ENCODE data around the gene DAPK3. TPM values are rescaled to one million over a fixed set of nuclear protein-coding genes. Genes with fewer than 3 reads are reported as not detected.
"Not testable (repeated sequence)": the region's sequence is repeated elsewhere in the genome, so short reads cannot be mapped to it uniquely, and the experiment has no call there.

DAPK3 gene
- polyA plus RNA-seq, 3 donors = 13.7 to 32.1 (median 21.8) TPM

DNA sequence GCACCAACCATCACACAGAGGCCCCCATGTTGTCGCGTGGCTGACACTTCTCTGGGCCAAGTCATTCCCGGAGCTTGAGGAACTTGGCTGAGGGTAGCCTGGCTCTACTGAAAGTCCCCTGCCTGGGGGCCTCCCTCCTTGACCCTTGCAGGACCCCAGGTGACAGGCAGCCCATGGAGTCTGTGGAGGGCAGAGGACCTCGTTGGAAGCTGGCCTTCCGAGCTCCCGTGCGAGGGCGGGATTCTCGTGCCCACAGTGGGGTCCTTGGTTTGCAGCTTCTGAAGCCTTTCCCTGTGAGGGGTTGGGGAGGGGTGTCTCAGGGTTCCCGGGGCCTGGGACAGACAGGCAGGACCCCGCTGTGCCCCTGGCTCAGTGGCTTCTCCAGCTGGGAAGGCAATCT lies 21.6 kb downstream of the DAPK3 start:
- Histone ChIP-seq H2AFZ (ENCODE audit: insufficient read depth, low read depth, low read length, poor library complexity, severe bottlenecking) (no peak overlapping the region), H3K4me1 (ENCODE audit: control insufficient read depth in 1 of 2, insufficient read depth in 2 of 2, low read length in 2 of 2) (peaks cover 6 to 23% of the 10 kb centered on the region in 2 donors), H3K4me2 (replicated peaks; ENCODE audit: extremely low read depth, low read length, poor library complexity, severe bottlenecking) (no peak overlapping the region), H3K36me3 (replicated peaks in 1 of 2; ENCODE audit: control insufficient read depth in 1 of 2, insufficient read depth in 2 of 2, low read length in 2 of 2) (no peaks in the 10 kb centered on the region), H3K27me3 (ENCODE audit: control insufficient read depth in 2 of 2, insufficient read depth in 2 of 2, low read length in 2 of 2) (no peaks in the 10 kb centered on the region), H3K79me2 (ENCODE audit: insufficient read depth, low read length) (no peaks in the 10 kb centered on the region), H3K9me3 (replicated peaks in 1 of 2; ENCODE audit: control insufficient read depth in 1 of 2, insufficient read depth in 1 of 2, low read length in 2 of 2) (no peaks in the 10 kb centered on the region), H3K4me3 (replicated peaks in 1 of 3; ENCODE audit: low read depth in 2 of 3, low read length in 3 of 3) (no peak overlapping the region), H3K9ac (ENCODE audit: insufficient read depth, low read length, poor library complexity, severe bottlenecking) (no peak overlapping the region), H4K20me1 (ENCODE audit: insufficient read depth, low read length) (no peaks in the 10 kb centered on the region), H3K27ac (ENCODE audit: low read depth in 1 of 2, low read length in 2 of 2) (no peak overlapping the region)
- Mint-ChIP-seq H3K27me3 (ENCODE audit: low read depth in 3 of 3) (peaks cover 4 to 13% (median 11%) of the 10 kb centered on the region in 3 donors), H3K4me3 (no peak overlapping the region), H3K4me1 (peaks cover 28% of the 10 kb centered on the region), H3K27ac (no peak overlapping the region), H3K9me3 (peaks cover 0 to 2% (median 0%) of the 10 kb centered on the region in 7 donors), H3K36me3 (no peaks in the 10 kb centered on the region)
- intact Hi-C loops (cut with micrococcal nuclease) = no loop called here
- no peak for DNase-seq
- WGBS (ENCODE audit: insufficient coverage) = 87% methylated on average over 11 of the region's 11 CpGs
- TF ChIP-seq CTCF (IDR thresholded peaks at IDR 0.05) = no peak

DNA sequence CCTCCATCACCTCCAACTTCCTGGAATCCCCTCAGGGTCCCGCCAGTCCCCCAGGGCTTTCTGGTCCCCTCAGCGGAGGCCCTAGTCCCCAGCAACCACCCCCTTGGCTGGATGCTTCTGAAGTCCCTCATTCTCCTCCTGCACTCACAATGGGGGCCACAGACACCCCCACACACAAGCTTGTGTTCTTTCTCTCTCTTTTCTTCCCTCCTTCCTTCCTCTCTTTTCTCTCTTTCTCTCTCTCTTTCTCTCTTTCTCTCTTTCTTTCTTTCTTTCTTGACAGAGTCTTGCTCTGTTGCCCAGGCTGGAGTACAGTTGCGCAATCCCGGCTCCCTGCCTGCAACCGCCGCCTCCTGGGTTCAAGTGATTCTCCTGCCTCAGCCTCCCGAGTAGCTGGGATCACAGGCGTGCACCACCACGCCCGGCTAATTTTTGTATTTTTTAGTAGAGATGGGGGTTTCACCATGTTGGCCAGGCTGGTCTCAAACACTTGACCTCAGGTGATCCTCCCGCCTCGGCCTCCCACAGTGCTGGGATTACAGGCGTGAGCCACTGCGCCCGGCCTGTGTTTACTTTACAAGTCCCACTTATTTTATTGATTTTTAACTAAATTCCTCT lies 23.5 kb downstream of the DAPK3 start:
- peaks cover 11 to 29% of the 10 kb centered on the region in 2 donors for H3K4me1 ChIP-seq (ENCODE audit: control insufficient read depth in 1 of 2, insufficient read depth in 2 of 2, low read length in 2 of 2)
- H3K36me3 Mint-ChIP-seq; H3K27ac Mint-ChIP-seq; intact Hi-C loops (cut with micrococcal nuclease); H3K27me3 ChIP-seq (ENCODE audit: control insufficient read depth in 2 of 2, insufficient read depth in 2 of 2, low read length in 2 of 2); H3K36me3 ChIP-seq (replicated peaks in 1 of 2; ENCODE audit: control insufficient read depth in 1 of 2, insufficient read depth in 2 of 2, low read length in 2 of 2); H3K9ac ChIP-seq (ENCODE audit: insufficient read depth, low read length, poor library complexity, severe bottlenecking); DNase-seq; H3K9me3 ChIP-seq (replicated peaks in 1 of 2; ENCODE audit: control insufficient read depth in 1 of 2, insufficient read depth in 1 of 2, low read length in 2 of 2); H3K9me3 Mint-ChIP-seq; H3K4me3 Mint-ChIP-seq; H4K20me1 ChIP-seq (ENCODE audit: insufficient read depth, low read length); H3K79me2 ChIP-seq (ENCODE audit: insufficient read depth, low read length); H2AFZ ChIP-seq (ENCODE audit: insufficient read depth, low read depth, low read length, poor library complexity, severe bottlenecking); H3K4me2 ChIP-seq (replicated peaks; ENCODE audit: extremely low read depth, low read length, poor library complexity, severe bottlenecking); H3K27ac ChIP-seq (ENCODE audit: low read depth in 1 of 2, low read length in 2 of 2); H3K4me3 ChIP-seq (replicated peaks in 1 of 3; ENCODE audit: low read depth in 2 of 3, low read length in 3 of 3): not testable (repeated sequence)
- Mint-ChIP-seq H3K4me1 (peaks cover 26% of the 10 kb centered on the region), H3K27me3 (ENCODE audit: low read depth in 3 of 3) (peaks cover 4 to 10% (median 10%) of the 10 kb centered on the region in 3 donors)
- WGBS (ENCODE audit: insufficient coverage) = 99% methylated on average over 8 of the region's 15 CpGs
